AG10803 (cell line): ENCODE results near the gene ESRRG.
"Not testable (repeated sequence)": the region's sequence is repeated elsewhere in the genome, so short reads cannot be mapped to it uniquely, and the experiment has no call there.

Experiments
- DNase-seq: peaks from one replicate; pipeline ENCODE4 v3.0.0; 2010; ENCODE audit warnings: low read depth
- H3K4me3 ChIP-seq: 2 replicates; pipeline ENCODE4 v1.5.1; 2011; ENCODE audit warnings: mild to moderate bottlenecking, low read length, control low read depth
- TF ChIP-seq, protein P1 (sequence below): conservative IDR thresholded peaks from 2 replicates; pipeline ENCODE4 v1.5.1; 2011; ENCODE audit warnings: mild to moderate bottlenecking, low read length, control low read depth, inconsistent platforms

The ESRRG gene

DNA sequence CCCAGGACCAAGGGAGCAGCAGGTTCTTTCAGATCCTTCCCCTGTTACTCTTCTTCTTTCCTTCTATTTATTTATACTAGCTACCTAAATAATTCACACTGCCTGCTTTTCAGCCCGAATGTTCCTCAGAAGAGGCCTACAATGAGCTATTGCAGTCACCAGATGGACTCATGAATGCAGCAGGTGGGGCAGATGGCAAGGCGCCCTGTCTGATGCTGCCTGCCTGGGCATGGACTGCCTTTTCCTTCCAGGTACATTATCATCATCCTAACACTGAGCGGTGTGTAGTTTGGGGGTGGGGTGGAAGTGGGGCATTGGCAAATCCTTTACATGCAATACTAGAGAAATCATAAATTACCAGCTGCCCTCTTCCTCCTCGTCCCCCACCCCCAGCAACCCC is 17.6 kb downstream of the ESRRG start:
- TF ChIP-seq, protein P1, sequence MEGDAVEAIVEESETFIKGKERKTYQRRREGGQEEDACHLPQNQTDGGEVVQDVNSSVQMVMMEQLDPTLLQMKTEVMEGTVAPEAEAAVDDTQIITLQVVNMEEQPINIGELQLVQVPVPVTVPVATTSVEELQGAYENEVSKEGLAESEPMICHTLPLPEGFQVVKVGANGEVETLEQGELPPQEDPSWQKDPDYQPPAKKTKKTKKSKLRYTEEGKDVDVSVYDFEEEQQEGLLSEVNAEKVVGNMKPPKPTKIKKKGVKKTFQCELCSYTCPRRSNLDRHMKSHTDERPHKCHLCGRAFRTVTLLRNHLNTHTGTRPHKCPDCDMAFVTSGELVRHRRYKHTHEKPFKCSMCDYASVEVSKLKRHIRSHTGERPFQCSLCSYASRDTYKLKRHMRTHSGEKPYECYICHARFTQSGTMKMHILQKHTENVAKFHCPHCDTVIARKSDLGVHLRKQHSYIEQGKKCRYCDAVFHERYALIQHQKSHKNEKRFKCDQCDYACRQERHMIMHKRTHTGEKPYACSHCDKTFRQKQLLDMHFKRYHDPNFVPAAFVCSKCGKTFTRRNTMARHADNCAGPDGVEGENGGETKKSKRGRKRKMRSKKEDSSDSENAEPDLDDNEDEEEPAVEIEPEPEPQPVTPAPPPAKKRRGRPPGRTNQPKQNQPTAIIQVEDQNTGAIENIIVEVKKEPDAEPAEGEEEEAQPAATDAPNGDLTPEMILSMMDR, result no peak
- no peak for DNase-seq
- H3K4me3 ChIP-seq, result no peak overlapping the region

- not testable (repeated sequence) for H3K4me3 ChIP-seq, DNase-seq
Observed at GRCh38 chr1:216704065-216704464, 19.2 kb downstream of the ESRRG start.

- TF ChIP-seq, protein P1, result no peak
- H3K4me3 ChIP-seq, result no peak overlapping the region
- no peak for DNase-seq
Observed at GRCh38 chr1:216702170-216702569, 21.1 kb downstream of the ESRRG start.

GRCh38 chr1:216700779-216701178 is 22.4 kb downstream of the ESRRG start:
- TF ChIP-seq, protein P1, result no peak
- no peak for DNase-seq
- H3K4me3 ChIP-seq, result no peak overlapping the region

GRCh38 chr1:216691710-216692109 is 31.5 kb downstream of the ESRRG start:
- H3K4me3 ChIP-seq, result no peak overlapping the region
- TF ChIP-seq, protein P1, result no peak
- no peak for DNase-seq

- TF ChIP-seq, protein P1, result no peak
- H3K4me3 ChIP-seq, result no peak overlapping the region
- DNase-seq, result no peak
Observed at GRCh38 chr1:216690603-216691002, 32.6 kb downstream of the ESRRG start.

- TF ChIP-seq, protein P1, result no peak
- no peak for DNase-seq
- H3K4me3 ChIP-seq, result no peak overlapping the region
Observed at GRCh38 chr1:216688127-216688657, 35.0 kb downstream of the ESRRG start.
